HepG2 (cell line): ENCODE measurements around the gene TCEA3. TPM values are rescaled to one million over a fixed set of nuclear protein-coding genes. Genes with fewer than 3 reads are reported as not detected.

Experiments
- ATAC-seq: fragments of 200-7000 bp; cut with Tn5 transposase; 3 replicates; pipeline ENCODE4 v1.9.1; 2020; ENCODE audit warnings: mild to moderate bottlenecking, moderate library complexity
- BruUV-seq: library from RNA; stranded (reverse); fragments of 400-500 nt; replicated peaks from 2 replicates; lab custom pipeline; 2021; lab: Mats Ljungman, UMichigan
- CTCF ChIA-PET: fragments of 300-600 bp; formaldehyde crosslinking; extraction: SDS; loops from one replicate; lab custom pipeline; 2021; ENCODE audit warnings: low total read pairs, inconsistent platforms, low intra/inter-chr PET ratio; lab: Yijun Ruan, JAX
- POLR2A ChIA-PET: fragments of 350-600 bp; sonication (Branson Sonifier 250); formaldehyde crosslinking; loops from one replicate; lab custom pipeline; 2020; ENCODE audit warnings: antibody characterized with exemption, inconsistent platforms; lab: Yijun Ruan, JAX
- DNase-seq: peaks from one replicate; pipeline ENCODE4 v3.0.0-alpha.2; 2015; ENCODE audit warnings: low spot score
- FAIRE-seq: peaks from 3 replicates; lab custom pipeline; 2011; peaks lifted over from hg19 to GRCh38; lab: Jason Lieb, UNC
- H2AFZ ChIP-seq: one replicate; pipeline ENCODE4 v1.6.1; 2011; ENCODE audit warnings: low read length, inconsistent platforms
- H3K27ac ChIP-seq: fragments of 300-600 bp; 3 replicates; pipeline ENCODE4 v1.8.0; 2011; ENCODE audit warnings: mixed run types, mild to moderate bottlenecking, mixed read lengths, low read length, inconsistent platforms; ENCODE audit not compliant: insufficient read depth; ENCODE audit errors: extremely low read length
- H3K27me3 ChIP-seq, 2 experiments: fragments of 200-600 bp in 1 of 2; 2 replicates in 1 of 2; 3 replicates in 1 of 2; pipeline versions ENCODE4 v1.6.0 to v1.8.0; 2011; ENCODE audit warnings: low read length in 2 of 2, mild to moderate bottlenecking in 2 of 2, moderate library complexity in 2 of 2, inconsistent platforms in 1 of 2; ENCODE audit not compliant: insufficient read depth in 2 of 2, control insufficient read depth in 1 of 2
- H3K36me3 ChIP-seq, 2 experiments: fragments of 200-600 bp in 1 of 2; replicated peaks in 1 of 2; 2 replicates in 1 of 2; 3 replicates in 1 of 2; pipeline versions ENCODE4 v1.5.1 to v1.8.0; 2011; ENCODE audit warnings: low read length in 2 of 2, inconsistent platforms in 1 of 2; ENCODE audit not compliant: insufficient read depth in 2 of 2, control insufficient read depth in 1 of 2
- H3K4me1 ChIP-seq: 2 replicates; pipeline ENCODE4 v1.5.1; 2012; ENCODE audit warnings: low read length, inconsistent platforms; ENCODE audit not compliant: insufficient read depth
- H3K4me2 ChIP-seq: 2 replicates; pipeline ENCODE4 v1.6.0; 2011; ENCODE audit warnings: low read depth, low read length, inconsistent platforms
- H3K4me3 ChIP-seq, 3 experiments: fragments of 200-600 bp in 1 of 3; sonication (generic), shearing (Covaris generic) in 1 of 3; replicated peaks in 1 of 3; 2 replicates each; pipeline ENCODE4 v1.5.1; 2011 to 2016; ENCODE audit warnings: low read length in 3 of 3, inconsistent platforms in 2 of 3, low read depth in 2 of 3, mild to moderate bottlenecking in 2 of 3, control low read depth in 1 of 3, mixed read lengths in 1 of 3; ENCODE audit not compliant: insufficient read depth in 1 of 3
- H3K79me2 ChIP-seq: one replicate; pipeline ENCODE4 v1.6.1; 2011; ENCODE audit warnings: low read length, inconsistent platforms; ENCODE audit not compliant: insufficient read depth
- H3K9ac ChIP-seq: 2 replicates; pipeline ENCODE4 v1.6.0; 2011; ENCODE audit warnings: mild to moderate bottlenecking, low read depth, low read length, inconsistent platforms; ENCODE audit not compliant: insufficient read depth
- H3K9me3 ChIP-seq: 2 replicates; pipeline ENCODE4 v1.5.1; 2012; ENCODE audit warnings: mild to moderate bottlenecking, low read length
- H4K20me1 ChIP-seq: 2 replicates; pipeline ENCODE4 v1.6.0; 2011; ENCODE audit warnings: inconsistent platforms, mild to moderate bottlenecking, low read length, moderate library complexity; ENCODE audit not compliant: insufficient read depth
- ARID2 ChIP-seq: sonication (generic); formaldehyde crosslinking; IDR thresholded peaks from 2 replicates; pipeline ENCODE4 v1.8.1; 2022; ENCODE audit warnings: mild to moderate bottlenecking, missing genetic modification reagents, borderline replicate concordance
- ATF3 ChIP-seq: sonication (generic); formaldehyde crosslinking; IDR thresholded peaks from 2 replicates; pipeline ENCODE4 v1.4.0; 2020; ENCODE audit warnings: missing genetic modification reagents
- BCLAF1 ChIP-seq: fragments of 450-650 bp; IDR thresholded peaks from 2 replicates; pipeline ENCODE4 v1.6.1; 2017; ENCODE audit warnings: mild to moderate bottlenecking
- DNMT1 ChIP-seq: sonication (generic); formaldehyde crosslinking; IDR thresholded peaks from 2 replicates; pipeline ENCODE4 v1.5.1; 2020; ENCODE audit warnings: mild to moderate bottlenecking, missing genetic modification reagents
- GMEB1 ChIP-seq: sonication (generic); formaldehyde crosslinking; IDR thresholded peaks from 2 replicates; pipeline ENCODE4 v1.5.1; 2020; ENCODE audit warnings: missing genetic modification reagents, mild to moderate bottlenecking, borderline replicate concordance
- JUND ChIP-seq: sonication (generic); formaldehyde crosslinking; IDR thresholded peaks from 2 replicates; pipeline ENCODE4 v1.8.0; 2022; ENCODE audit warnings: mild to moderate bottlenecking, missing genetic modification reagents
- MED8 ChIP-seq: sonication (generic); formaldehyde crosslinking; IDR thresholded peaks from 2 replicates; pipeline ENCODE4 v1.8.1; 2023; ENCODE audit warnings: mild to moderate bottlenecking, missing genetic modification reagents; ENCODE audit not compliant: insufficient replicate concordance
- MTA3 ChIP-seq: sonication (generic); formaldehyde crosslinking; IDR thresholded peaks from 2 replicates; pipeline ENCODE4 v1.4.0; 2020; ENCODE audit warnings: missing genetic modification reagents
- MYNN ChIP-seq: sonication (generic); formaldehyde crosslinking; IDR thresholded peaks from 2 replicates; pipeline ENCODE4 v1.4.0; 2020; ENCODE audit warnings: mild to moderate bottlenecking, low read depth, missing genetic modification reagents
- ONECUT2 ChIP-seq: sonication (generic); formaldehyde crosslinking; IDR thresholded peaks from 2 replicates; pipeline ENCODE4 v1.4.0; 2020; ENCODE audit warnings: missing genetic modification reagents
- POLR2AphosphoS5 ChIP-seq: IDR thresholded peaks from 2 replicates; pipeline ENCODE4 v1.6.1; 2012; ENCODE audit warnings: low read depth, low read length
- TFDP1 ChIP-seq: IDR thresholded peaks from 2 replicates; pipeline ENCODE4 v1.6.1; 2016; ENCODE audit warnings: missing compliant biosample characterization, missing genetic modification reagents, borderline replicate concordance
- ZFP1 ChIP-seq: IDR thresholded peaks from 2 replicates; pipeline ENCODE4 v1.6.1; 2016
- ZNF260 ChIP-seq: sonication (generic); formaldehyde crosslinking; IDR thresholded peaks from 2 replicates; pipeline ENCODE4 v1.4.0; 2020; ENCODE audit warnings: missing genetic modification reagents, low read depth, mild to moderate bottlenecking, borderline replicate concordance
- ZNF460 ChIP-seq: sonication (generic); formaldehyde crosslinking; IDR thresholded peaks from 2 replicates; pipeline ENCODE4 v1.5.1; 2020; ENCODE audit warnings: missing genetic modification reagents, mild to moderate bottlenecking, borderline replicate concordance
- ZNF703 ChIP-seq: sonication (generic); formaldehyde crosslinking; IDR thresholded peaks from 2 replicates; pipeline ENCODE4 v1.5.1; 2020; ENCODE audit warnings: missing genetic modification reagents, mild to moderate bottlenecking, moderate library complexity, borderline replicate concordance
- ZNF777 ChIP-seq: sonication (generic); formaldehyde crosslinking; IDR thresholded peaks from 2 replicates; pipeline ENCODE4 v1.4.0; 2020; ENCODE audit warnings: missing genetic modification reagents
- WGBS: methylation state at CpG from one replicate; pipeline ENCODE4 v1.1.6; 2017; ENCODE audit warnings: low lambda C conversion rate; 5-methylcytosine and 5-hydroxymethylcytosine counted together
- in situ Hi-C: cut with HindIII; loops from 2 replicates; pipeline ENCODE4 v1.10.0; 2017; ENCODE audit warnings: low pct_unique_long_range_greater_than_20kb; ENCODE audit not compliant: extremely low pct_ligation_motif_present
- intact Hi-C: fragments of 100-400 bp; cut with micrococcal nuclease; formaldehyde crosslinking; loops from one replicate; pipeline ENCODE4 v1.10.0; 2022; ENCODE audit not compliant: unreplicated experiment
- polyA plus RNA-seq, 8 experiments: library from polyadenylated mRNA; depleted of rRNA in 3 of 8; stranded (reverse) in 7 of 8; unstranded in 1 of 8; fragments of >200 nt; fragmentation: Illumina TruSeq in 4 of 8; extraction: Trizol in 4 of 8; gene quantifications; 2 replicates each; pipeline versions ENCODE4 v1.2.1 to v1.2.3, GENCODE V29; 2011 to 2016; ENCODE audit warnings: low read depth in 4 of 8, missing spikeins in 1 of 8, mixed read lengths in 1 of 8; ENCODE audit not compliant: insufficient read depth in 1 of 8
- total RNA-seq, 5 experiments: library from RNA; depleted of rRNA; stranded (reverse); fragments of >200 nt; fragmentation: Illumina TruSeq; extraction: Trizol; gene quantifications; 2 replicates each; pipeline ENCODE4 v1.2.3, GENCODE V29; 2016; ENCODE audit warnings: low read depth in 1 of 5

TCEA3 gene
- total and polyA plus RNA-seq, 2 of the 13 experiments (the other 11 are each of a cell fraction or from before 2014, with no cell fraction given): 55.5 to 84.6 TPM

- FAIRE-seq: no peak
- H3K79me2 ChIP-seq: peaks cover 18% of the 10 kb centered on the region
- 94% methylated on average over 2 of the region's 2 CpGs for WGBS
- peaks cover 11 to 27% of the 10 kb centered on the region in 2 experiments; a peak in 4 of 5 replicates for H3K36me3 ChIP-seq
- no peak for TF ChIP-seq ZNF460 (CRISPR knock-in tag)
- no peak for TF ChIP-seq ATF3 (CRISPR knock-in tag)
- no peak for TF ChIP-seq ZNF260 (CRISPR knock-in tag)
- TF ChIP-seq ZNF703 (CRISPR knock-in tag): no peak
- no peak for TF ChIP-seq ARID2 (CRISPR knock-in tag)
- no peak for TF ChIP-seq MYNN
- TF ChIP-seq ZNF777 (CRISPR knock-in tag): no peak
- no peak for TF ChIP-seq ONECUT2 (CRISPR knock-in tag)
- no peak for TF ChIP-seq MTA3 (CRISPR knock-in tag)
- TF ChIP-seq MED8 (CRISPR knock-in tag): no peak
- no peak for TF ChIP-seq JUND (CRISPR knock-in tag)
- TF ChIP-seq ZFP1 (CRISPR knock-in tag): no peak
- no peak for TF ChIP-seq DNMT1 (CRISPR knock-in tag)
- TF ChIP-seq BCLAF1: no peak
- TF ChIP-seq GMEB1: no peak
- TF ChIP-seq POLR2AphosphoS5: no peak
- TF ChIP-seq TFDP1: no peak
- TF ChIP-seq, all 625 proteins: peak for 0
- H3K4me2 ChIP-seq: no peak overlapping the region
- no peak overlapping the region for H3K9ac ChIP-seq
- H4K20me1 ChIP-seq: no peaks in the 10 kb centered on the region
- ATAC-seq (no peak), DNase-seq (no peak)
- in situ Hi-C loops (no loop called here), intact Hi-C loops (no loop called here)
- ChIA-PET POLR2A (interaction anchor here (0.9 to 1.2 kb wide), 2 partner anchors 58 to 82 kb away, joined by 3 to 4 read pairs; partner anchors contain the start of genes ASAP3 and HNRNPR), CTCF (no interaction called here)
- no peaks in the 10 kb centered on the region for H3K27me3 ChIP-seq
- BruUV-seq: no TSS peak
- no peak overlapping the region for H2AFZ ChIP-seq
- no peaks in the 10 kb centered on the region for H3K9me3 ChIP-seq
- no peak overlapping the region for H3K27ac ChIP-seq
- no peak overlapping the region for H3K4me3 ChIP-seq
- H3K4me1 ChIP-seq: peaks cover 51% of the 10 kb centered on the region
Measured at GRCh38 chr1:23426828-23427227, 2.3 kb upstream of the TCEA3 start.
